WTC11 (cell line): ENCODE data around the gene STT3B. TPM values are rescaled to one million over a fixed set of nuclear protein-coding genes. Genes with fewer than 3 reads are reported as not detected.

Experiments
- ATAC-seq: fragments of 200-7000 bp; cut with Tn5 transposase; 2 replicates; pipeline ENCODE4 v1.10.0; 2021; ENCODE audit warnings: mild to moderate bottlenecking, moderate library complexity
- CTCF ChIA-PET: fragments of 300-600 bp; sonication (Branson Sonifier 250); formaldehyde crosslinking; loops from one replicate; lab custom pipeline; 2021; ENCODE audit warnings: antibody characterized with exemption; lab: Charles Lee
- POLR2A ChIA-PET: fragments of 350-600 bp; sonication (Branson Sonifier 250); formaldehyde crosslinking; loops from one replicate; lab custom pipeline; 2021; ENCODE audit warnings: antibody characterized with exemption; lab: Charles Lee
- DNase-seq: peaks from one replicate; pipeline ENCODE4 v3.0.0; 2021; ENCODE audit warnings: low spot score
- H3K27ac Mint-ChIP-seq: 2 replicates; pipeline ENCODE4 v1.8.0; 2021; ENCODE audit warnings: mixed read lengths
- H3K27me3 Mint-ChIP-seq: 2 replicates; pipeline ENCODE4 v1.8.0; 2021; ENCODE audit warnings: low read depth, mild to moderate bottlenecking, moderate library complexity, mixed read lengths
- H3K36me3 Mint-ChIP-seq: 2 replicates; pipeline ENCODE4 v1.8.0; 2021; ENCODE audit warnings: mixed read lengths
- H3K4me1 Mint-ChIP-seq: 2 replicates; pipeline ENCODE4 v1.8.0; 2022; ENCODE audit warnings: mixed read lengths
- H3K4me3 Mint-ChIP-seq: 2 replicates; pipeline ENCODE4 v1.8.0; 2021; ENCODE audit warnings: mild to moderate bottlenecking, moderate library complexity, mixed read lengths
- H3K9me3 Mint-ChIP-seq: 2 replicates; pipeline ENCODE4 v1.8.0; 2021; ENCODE audit warnings: mixed read lengths
- CREB1 ChIP-seq: sonication (generic); formaldehyde crosslinking; IDR thresholded peaks from 2 replicates; pipeline ENCODE4 v1.8.0; 2023; ENCODE audit warnings: mild to moderate bottlenecking, missing genetic modification reagents
- E2F5 ChIP-seq: sonication (generic); formaldehyde crosslinking; IDR thresholded peaks from 2 replicates; pipeline ENCODE4 v1.8.1; 2022; ENCODE audit warnings: mild to moderate bottlenecking, moderate library complexity, missing genetic modification reagents
- FOXP1 ChIP-seq: sonication (generic); formaldehyde crosslinking; IDR thresholded peaks from 2 replicates; pipeline ENCODE4 v1.8.0; 2022; ENCODE audit warnings: missing genetic modification reagents, mild to moderate bottlenecking, moderate library complexity, borderline replicate concordance
- FOXP4 ChIP-seq: sonication (generic); formaldehyde crosslinking; IDR thresholded peaks from 2 replicates; pipeline ENCODE4 v1.8.0; 2022; ENCODE audit warnings: mild to moderate bottlenecking, missing genetic modification reagents
- GRHL2 ChIP-seq: fragments of 250-450 bp; sonication (Bioruptor Pico); IDR thresholded peaks from 2 replicates; pipeline ENCODE4 v1.8.0; 2022; ENCODE audit warnings: mild to moderate bottlenecking, moderate library complexity; ENCODE audit not compliant: insufficient replicate concordance, severe bottlenecking
- JAZF1 ChIP-seq: fragments of 250-450 bp; sonication (Bioruptor Pico); IDR thresholded peaks from 2 replicates; pipeline ENCODE4 v1.9.0; 2021; ENCODE audit warnings: moderate library complexity, mild to moderate bottlenecking, inconsistent platforms
- NFYB ChIP-seq: sonication (generic); formaldehyde crosslinking; conservative IDR thresholded peaks from 2 replicates; pipeline ENCODE4 v1.8.0; 2022; ENCODE audit warnings: low read depth, missing genetic modification reagents
- RELA ChIP-seq: sonication (generic); formaldehyde crosslinking; IDR thresholded peaks from 2 replicates; pipeline ENCODE4 v1.8.1; 2022; ENCODE audit warnings: missing genetic modification reagents, mild to moderate bottlenecking, borderline replicate concordance
- SMAD3 ChIP-seq: sonication (generic); formaldehyde crosslinking; IDR thresholded peaks from 2 replicates; pipeline ENCODE4 v1.8.0; 2022; ENCODE audit warnings: missing genetic modification reagents, mild to moderate bottlenecking, borderline replicate concordance
- TCF7 ChIP-seq: sonication (generic); formaldehyde crosslinking; IDR thresholded peaks from 2 replicates; pipeline ENCODE4 v1.8.0; 2022; ENCODE audit warnings: mild to moderate bottlenecking, low read depth, missing genetic modification reagents, moderate library complexity
- TEAD1 ChIP-seq: sonication (generic); formaldehyde crosslinking; IDR thresholded peaks from 2 replicates; pipeline ENCODE4 v1.8.0; 2022; ENCODE audit warnings: mild to moderate bottlenecking, missing genetic modification reagents
- ZBTB21 ChIP-seq: sonication (generic); formaldehyde crosslinking; IDR thresholded peaks from 2 replicates; pipeline ENCODE4 v1.8.1; 2023; ENCODE audit warnings: mild to moderate bottlenecking, missing genetic modification reagents, borderline replicate concordance
- ZMAT4 ChIP-seq: fragments of 250-450 bp; sonication (Bioruptor Pico); IDR thresholded peaks from 2 replicates; pipeline ENCODE4 v1.9.0; 2021; ENCODE audit warnings: mild to moderate bottlenecking
- ZNF232 ChIP-seq: sonication (generic); formaldehyde crosslinking; IDR thresholded peaks from 2 replicates; pipeline ENCODE4 v1.8.0; 2022; ENCODE audit warnings: mild to moderate bottlenecking, missing genetic modification reagents
- ZNF532 ChIP-seq: fragments of 250-450 bp; sonication (Bioruptor Pico); IDR thresholded peaks from 2 replicates; pipeline ENCODE4 v1.9.0; 2021; ENCODE audit warnings: mild to moderate bottlenecking, borderline replicate concordance
- total RNA-seq: library from RNA; stranded (reverse); gene quantifications from 3 replicates; pipeline ENCODE4 v1.2.3, GENCODE V29; 2021
- TF ChIP-seq, protein P1 (sequence below): fragments of 250-450 bp; sonication (Bioruptor Pico); IDR thresholded peaks from 2 replicates; pipeline ENCODE4 v1.8.0; 2021; ENCODE audit warnings: mild to moderate bottlenecking
- TF ChIP-seq, protein P2 (sequence below): sonication (generic); formaldehyde crosslinking; IDR thresholded peaks from 2 replicates; pipeline ENCODE4 v1.8.1; 2023; ENCODE audit warnings: mild to moderate bottlenecking, moderate library complexity, missing genetic modification reagents

Gene STT3B
- total RNA-seq, 1 experiment from 2014 or later: 103 TPM

DNA sequence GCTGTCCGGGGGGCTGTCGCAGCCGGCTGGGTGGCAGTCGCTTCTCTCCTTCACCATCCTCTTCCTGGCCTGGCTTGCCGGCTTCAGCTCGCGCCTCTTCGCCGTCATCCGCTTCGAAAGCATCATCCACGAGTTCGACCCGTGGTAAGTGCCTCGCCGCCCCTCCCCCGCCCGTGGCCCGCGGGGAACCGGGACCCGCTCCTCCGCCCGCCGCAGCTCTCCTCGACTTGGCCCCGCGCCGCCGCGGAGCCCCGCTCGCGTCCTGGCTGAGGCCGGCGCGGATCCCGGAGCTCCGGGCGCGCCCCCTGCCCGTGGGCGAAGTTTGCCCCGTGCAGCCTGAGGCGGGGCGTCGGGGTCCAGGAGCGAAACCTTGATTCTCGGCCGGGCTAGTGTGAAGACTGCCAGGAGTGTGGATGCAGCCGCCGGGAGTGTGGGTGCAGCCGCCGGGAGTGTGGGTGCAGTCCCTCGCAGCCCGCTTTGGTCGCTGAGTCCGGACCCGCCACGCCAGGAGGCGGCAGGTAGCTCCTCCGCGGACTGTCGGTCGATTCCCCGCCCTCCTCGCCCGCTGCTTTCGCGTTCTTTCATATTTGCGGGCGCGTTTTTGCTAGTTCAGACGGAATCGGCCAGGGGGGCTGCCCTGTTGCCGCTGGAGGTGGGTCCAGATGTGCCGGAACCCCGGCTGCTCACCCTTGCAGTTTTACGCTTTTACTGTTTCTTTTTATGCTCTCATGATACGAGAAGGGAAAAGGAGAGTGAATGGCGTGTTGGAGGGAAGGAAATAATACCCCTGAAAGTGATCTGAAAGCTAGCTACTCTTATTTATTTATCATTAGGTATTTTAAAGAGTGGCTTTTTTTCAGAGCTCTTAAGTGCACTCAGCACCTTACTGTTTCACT lies 692 bp downstream of the STT3B start (continued):
- TF ChIP-seq ZNF532 (CRISPR knock-in tag): no peak
- no peak for TF ChIP-seq JAZF1 (CRISPR knock-in tag)
- TF ChIP-seq ZNF232 (CRISPR knock-in tag): no peak
- TF ChIP-seq ZBTB21 (CRISPR knock-in tag): no peak
- 0 out of 2 replicates have a peak, but pooled peaks have one; percentile 40 for TF ChIP-seq TCF7 (CRISPR knock-in tag)
- peak; percentile 49 for TF ChIP-seq FOXP1 (CRISPR knock-in tag)
- TF ChIP-seq CREB1 (CRISPR knock-in tag): no peak
- TF ChIP-seq, protein P1, sequence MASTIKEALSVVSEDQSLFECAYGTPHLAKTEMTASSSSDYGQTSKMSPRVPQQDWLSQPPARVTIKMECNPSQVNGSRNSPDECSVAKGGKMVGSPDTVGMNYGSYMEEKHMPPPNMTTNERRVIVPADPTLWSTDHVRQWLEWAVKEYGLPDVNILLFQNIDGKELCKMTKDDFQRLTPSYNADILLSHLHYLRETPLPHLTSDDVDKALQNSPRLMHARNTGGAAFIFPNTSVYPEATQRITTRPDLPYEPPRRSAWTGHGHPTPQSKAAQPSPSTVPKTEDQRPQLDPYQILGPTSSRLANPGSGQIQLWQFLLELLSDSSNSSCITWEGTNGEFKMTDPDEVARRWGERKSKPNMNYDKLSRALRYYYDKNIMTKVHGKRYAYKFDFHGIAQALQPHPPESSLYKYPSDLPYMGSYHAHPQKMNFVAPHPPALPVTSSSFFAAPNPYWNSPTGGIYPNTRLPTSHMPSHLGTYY (CRISPR knock-in tag): no peak
- no peak for TF ChIP-seq GRHL2 (CRISPR knock-in tag)
- TF ChIP-seq TEAD1 (CRISPR knock-in tag): no peak
- TF ChIP-seq, protein P2, sequence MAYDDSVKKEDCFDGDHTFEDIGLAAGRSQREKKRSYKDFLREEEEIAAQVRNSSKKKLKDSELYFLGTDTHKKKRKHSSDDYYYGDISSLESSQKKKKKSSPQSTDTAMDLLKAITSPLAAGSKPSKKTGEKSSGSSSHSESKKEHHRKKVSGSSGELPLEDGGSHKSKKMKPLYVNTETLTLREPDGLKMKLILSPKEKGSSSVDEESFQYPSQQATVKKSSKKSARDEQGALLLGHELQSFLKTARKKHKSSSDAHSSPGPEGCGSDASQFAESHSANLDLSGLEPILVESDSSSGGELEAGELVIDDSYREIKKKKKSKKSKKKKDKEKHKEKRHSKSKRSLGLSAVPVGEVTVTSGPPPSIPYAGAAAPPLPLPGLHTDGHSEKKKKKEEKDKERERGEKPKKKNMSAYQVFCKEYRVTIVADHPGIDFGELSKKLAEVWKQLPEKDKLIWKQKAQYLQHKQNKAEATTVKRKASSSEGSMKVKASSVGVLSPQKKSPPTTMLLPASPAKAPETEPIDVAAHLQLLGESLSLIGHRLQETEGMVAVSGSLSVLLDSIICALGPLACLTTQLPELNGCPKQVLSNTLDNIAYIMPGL (CRISPR knock-in tag): peak; percentile 61
- TF ChIP-seq RELA (CRISPR knock-in tag): no peak
- no peak for TF ChIP-seq E2F5 (CRISPR knock-in tag)
- 0 out of 2 replicates have a peak, but pooled peaks have one; percentile 45 for TF ChIP-seq SMAD3 (CRISPR knock-in tag)

DNA sequence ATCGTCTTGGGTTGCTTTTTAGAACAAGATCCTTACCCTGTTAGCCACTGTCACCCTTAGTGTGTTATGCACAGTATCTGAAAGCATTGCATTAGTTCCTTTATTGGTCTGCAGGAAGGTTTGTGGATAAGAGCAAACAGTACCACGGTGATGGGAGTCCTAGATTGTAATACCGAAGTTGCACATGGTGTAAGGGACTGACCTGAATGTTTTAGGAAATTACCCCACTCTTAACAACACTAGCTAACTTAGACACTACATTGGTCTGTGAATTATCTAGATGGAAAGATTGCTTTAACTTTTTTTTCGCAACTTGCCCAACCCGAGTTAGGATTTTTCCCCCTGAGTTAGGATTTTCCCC lies 1.3 kb downstream of the STT3B start:
- Mint-ChIP-seq H3K27ac (peak overlapping the region; percentile 15; the same call in 1 of the 2 replicates), H3K9me3 (no peaks in the 10 kb centered on the region), H3K36me3 (no peaks in the 10 kb centered on the region), H3K4me1 (peaks cover 45% of the 10 kb centered on the region), H3K27me3 (no peaks in the 10 kb centered on the region), H3K4me3 (peak overlapping the region; percentile 93; the same call in 1 of the 2 replicates)
- POLR2A ChIA-PET: no interaction called here
- CTCF ChIA-PET: interaction anchor here (0.9 to 4.3 kb wide), 2 partner anchors 16 to 28 kb away, joined by 3 to 38 read pairs; no protein-coding TSS in a partner anchor
- DNase-seq (no peak), ATAC-seq (no peak)
- TF ChIP-seq FOXP4 (CRISPR knock-in tag): no peak
- no peak for TF ChIP-seq NFYB (CRISPR knock-in tag)
- TF ChIP-seq ZMAT4 (CRISPR knock-in tag): no peak
